ENCODE results near the gene FNDC3B.

GRCh38 chr3:172383306-172383796 is 344.0 kb downstream of the FNDC3B start:
- TF ChIP-seq, protein P1, sequence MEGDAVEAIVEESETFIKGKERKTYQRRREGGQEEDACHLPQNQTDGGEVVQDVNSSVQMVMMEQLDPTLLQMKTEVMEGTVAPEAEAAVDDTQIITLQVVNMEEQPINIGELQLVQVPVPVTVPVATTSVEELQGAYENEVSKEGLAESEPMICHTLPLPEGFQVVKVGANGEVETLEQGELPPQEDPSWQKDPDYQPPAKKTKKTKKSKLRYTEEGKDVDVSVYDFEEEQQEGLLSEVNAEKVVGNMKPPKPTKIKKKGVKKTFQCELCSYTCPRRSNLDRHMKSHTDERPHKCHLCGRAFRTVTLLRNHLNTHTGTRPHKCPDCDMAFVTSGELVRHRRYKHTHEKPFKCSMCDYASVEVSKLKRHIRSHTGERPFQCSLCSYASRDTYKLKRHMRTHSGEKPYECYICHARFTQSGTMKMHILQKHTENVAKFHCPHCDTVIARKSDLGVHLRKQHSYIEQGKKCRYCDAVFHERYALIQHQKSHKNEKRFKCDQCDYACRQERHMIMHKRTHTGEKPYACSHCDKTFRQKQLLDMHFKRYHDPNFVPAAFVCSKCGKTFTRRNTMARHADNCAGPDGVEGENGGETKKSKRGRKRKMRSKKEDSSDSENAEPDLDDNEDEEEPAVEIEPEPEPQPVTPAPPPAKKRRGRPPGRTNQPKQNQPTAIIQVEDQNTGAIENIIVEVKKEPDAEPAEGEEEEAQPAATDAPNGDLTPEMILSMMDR (IDR thresholded peaks at IDR 0.05): no peak
- no peak for TF ChIP-seq POLR2AphosphoS5 (IDR thresholded peaks at IDR 0.05; ENCODE audit: low read depth, low read length)
